ENCODE results near the gene FAM50B.

Gene FAM50B

DNA sequence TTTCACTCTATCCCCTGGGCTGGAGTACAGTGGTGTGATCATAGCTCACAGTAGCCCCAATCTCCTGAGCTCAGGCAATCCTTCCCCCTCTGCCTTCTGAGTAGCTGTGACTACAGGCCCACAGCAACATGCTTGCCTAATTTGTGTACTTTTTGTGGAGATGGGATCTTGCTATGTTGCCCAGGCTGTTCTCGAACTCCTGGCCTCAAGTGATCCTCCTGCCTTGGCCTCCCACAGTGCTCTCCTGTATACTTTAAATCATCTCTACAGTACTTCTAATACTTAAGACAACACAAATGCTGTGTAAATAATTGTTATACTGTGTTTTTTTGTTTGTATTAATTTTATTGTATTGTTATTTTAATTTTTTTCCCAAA, 39.7 kb upstream of the FAM50B start:
- Histone ChIP-seq H3K36me3 (ENCODE audit: control insufficient read depth, insufficient read depth, low read length) (no peaks in the 10 kb centered on the region), H3K4me1 (ENCODE audit: control insufficient read depth, insufficient read depth, low read length) (peaks cover 21% of the 10 kb centered on the region), H3K9ac (ENCODE audit: low read length) (no peak overlapping the region), H3K27me3 (ENCODE audit: control insufficient read depth, insufficient read depth, low read length) (no peaks in the 10 kb centered on the region), H3K9me3 (ENCODE audit: control insufficient read depth, low read length) (no peaks in the 10 kb centered on the region), H3K4me3 (ENCODE audit: low read length) (no peak overlapping the region)

DNA sequence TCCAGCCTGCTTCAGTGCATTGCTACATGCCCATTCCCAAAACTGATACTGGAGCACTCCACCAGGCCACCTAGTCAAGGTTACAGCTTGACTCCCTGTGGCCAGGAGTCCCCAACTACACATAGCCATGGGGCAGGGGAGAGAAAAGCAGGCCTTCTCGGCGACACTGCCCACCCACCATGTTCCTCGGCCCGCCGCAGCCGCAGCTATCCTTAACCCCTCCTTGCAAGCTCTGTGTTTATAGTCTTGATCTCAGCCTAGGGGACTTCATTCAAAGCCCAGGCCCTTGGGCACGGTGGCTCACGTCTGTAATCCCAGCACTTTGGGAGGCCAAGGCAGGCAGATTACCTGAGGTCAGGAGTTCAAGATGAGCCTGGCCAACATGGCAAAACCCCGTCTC, 39.2 kb upstream of the FAM50B start:
- no peaks in the 10 kb centered on the region for H3K36me3 ChIP-seq (ENCODE audit: control insufficient read depth, insufficient read depth, low read length)
- H3K9me3 ChIP-seq (ENCODE audit: control insufficient read depth, low read length), result no peaks in the 10 kb centered on the region
- no peak overlapping the region for H3K4me3 ChIP-seq (ENCODE audit: low read length)
- no peak overlapping the region for H3K9ac ChIP-seq (ENCODE audit: low read length)
- no peaks in the 10 kb centered on the region for H3K27me3 ChIP-seq (ENCODE audit: control insufficient read depth, insufficient read depth, low read length)
- H3K4me1 ChIP-seq (ENCODE audit: control insufficient read depth, insufficient read depth, low read length), result peaks cover 21% of the 10 kb centered on the region

DNA sequence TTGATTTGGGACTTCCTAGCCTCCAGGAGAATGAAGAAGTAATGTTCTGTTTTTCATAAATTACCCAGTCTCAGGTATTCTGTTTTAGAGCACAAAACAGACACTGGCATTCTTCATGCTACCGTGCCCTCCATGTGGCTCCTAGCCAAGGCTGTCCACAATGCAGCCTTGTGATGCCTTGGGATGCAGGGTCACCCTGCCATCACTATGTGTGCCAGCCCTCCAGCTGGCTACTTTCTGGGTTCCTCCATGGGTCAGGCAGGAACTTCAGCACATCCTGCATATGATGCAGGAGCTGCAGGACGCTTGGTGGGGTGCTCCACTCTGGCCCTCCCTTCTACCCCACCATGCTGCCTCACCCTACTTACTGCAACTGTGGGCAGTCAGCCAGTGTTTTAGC, 38.0 kb upstream of the FAM50B start:
- no peaks in the 10 kb centered on the region for H3K9me3 ChIP-seq (ENCODE audit: control insufficient read depth, low read length)
- H3K27me3 ChIP-seq (ENCODE audit: control insufficient read depth, insufficient read depth, low read length), result no peaks in the 10 kb centered on the region
- H3K36me3 ChIP-seq (ENCODE audit: control insufficient read depth, insufficient read depth, low read length), result no peaks in the 10 kb centered on the region
- no peak overlapping the region for H3K4me3 ChIP-seq (ENCODE audit: low read length)
- no peak overlapping the region for H3K9ac ChIP-seq (ENCODE audit: low read length)
- peaks cover 19% of the 10 kb centered on the region for H3K4me1 ChIP-seq (ENCODE audit: control insufficient read depth, insufficient read depth, low read length)

DNA sequence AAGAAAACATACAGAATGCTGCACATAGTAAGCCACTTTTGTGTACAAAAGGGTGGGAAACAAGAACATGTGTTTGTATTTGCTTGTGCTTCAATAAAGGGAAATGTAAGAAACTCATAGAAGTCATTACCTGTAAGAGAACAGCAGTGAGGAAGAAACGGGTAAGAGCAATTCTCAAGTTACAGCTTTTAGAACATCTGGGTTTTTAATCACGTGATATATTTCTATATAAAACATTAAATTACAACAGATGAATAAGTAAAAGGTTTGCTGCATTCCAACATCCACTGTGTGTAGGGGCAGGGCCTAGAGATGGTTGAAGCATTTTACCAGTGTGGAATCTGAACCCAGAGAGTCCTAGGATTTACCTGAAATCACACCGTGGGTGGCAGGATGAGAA, 36.6 kb upstream of the FAM50B start:
- H3K4me1 ChIP-seq (ENCODE audit: control insufficient read depth, insufficient read depth, low read length), result peaks cover 18% of the 10 kb centered on the region
- H3K9me3 ChIP-seq (ENCODE audit: control insufficient read depth, low read length), result no peaks in the 10 kb centered on the region
- H3K36me3 ChIP-seq (ENCODE audit: control insufficient read depth, insufficient read depth, low read length), result no peaks in the 10 kb centered on the region
- H3K4me3 ChIP-seq (ENCODE audit: low read length), result no peak overlapping the region
- no peak overlapping the region for H3K9ac ChIP-seq (ENCODE audit: low read length)
- H3K27me3 ChIP-seq (ENCODE audit: control insufficient read depth, insufficient read depth, low read length), result no peaks in the 10 kb centered on the region

DNA sequence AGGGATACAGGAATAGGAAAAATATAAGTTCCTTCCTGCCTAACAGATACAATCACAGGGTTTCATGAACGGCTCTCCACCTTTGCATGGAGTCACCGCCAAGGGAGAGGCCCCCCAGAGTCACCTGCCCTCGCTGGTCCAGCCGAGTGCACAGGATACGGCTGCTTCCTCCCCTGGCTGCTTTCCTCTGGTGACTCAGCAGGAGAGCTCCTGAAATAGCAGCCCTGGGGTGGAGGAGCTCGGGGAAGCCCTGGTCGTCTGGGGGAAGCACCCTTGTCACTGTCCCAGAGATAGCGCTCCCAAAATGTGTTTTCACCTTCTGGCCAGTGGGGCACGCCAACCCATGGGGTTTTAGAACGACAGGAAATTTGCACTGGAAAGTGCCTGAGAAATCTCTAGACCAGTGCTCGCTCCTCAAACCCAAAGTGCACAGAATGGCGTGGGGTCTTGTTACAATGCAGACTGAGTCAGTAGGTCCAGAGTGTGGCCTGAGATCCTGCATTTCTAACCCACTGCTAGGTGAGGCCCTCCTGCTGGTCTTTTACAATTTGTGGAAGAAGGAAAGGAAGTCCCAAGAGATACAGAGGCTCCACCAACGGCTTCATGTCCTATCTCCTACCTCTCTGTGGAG, 35.9 kb upstream of the FAM50B start:
- Histone ChIP-seq H3K4me1 (ENCODE audit: control insufficient read depth, insufficient read depth, low read length) (peaks cover 18% of the 10 kb centered on the region), H3K27me3 (ENCODE audit: control insufficient read depth, insufficient read depth, low read length) (no peaks in the 10 kb centered on the region), H3K9ac (ENCODE audit: low read length) (no peak overlapping the region), H3K4me3 (ENCODE audit: low read length) (no peak overlapping the region), H3K9me3 (ENCODE audit: control insufficient read depth, low read length) (no peaks in the 10 kb centered on the region), H3K36me3 (ENCODE audit: control insufficient read depth, insufficient read depth, low read length) (no peaks in the 10 kb centered on the region)

DNA sequence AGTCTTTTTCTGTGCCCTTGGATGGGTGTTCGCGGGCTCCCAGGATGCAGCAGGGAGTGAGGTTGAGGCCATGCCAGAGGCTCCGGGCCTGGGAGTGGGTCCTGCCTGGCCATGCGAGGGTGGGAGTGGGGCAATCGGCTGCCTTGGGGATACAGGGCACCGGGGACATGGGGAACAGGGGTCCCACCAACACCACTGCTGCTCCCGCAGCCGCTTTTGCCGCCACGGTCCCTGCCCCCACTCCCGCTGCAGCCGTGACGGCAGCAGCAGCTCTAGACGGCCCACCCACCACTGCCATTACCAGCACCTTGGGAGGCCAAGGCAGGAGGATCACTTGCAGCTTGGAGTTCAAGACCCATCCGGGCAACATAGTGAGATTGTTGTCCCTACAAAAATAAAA, 35.3 kb upstream of the FAM50B start:
- Histone ChIP-seq H3K36me3 (ENCODE audit: control insufficient read depth, insufficient read depth, low read length) (no peaks in the 10 kb centered on the region), H3K9me3 (ENCODE audit: control insufficient read depth, low read length) (no peaks in the 10 kb centered on the region), H3K27me3 (ENCODE audit: control insufficient read depth, insufficient read depth, low read length) (no peaks in the 10 kb centered on the region), H3K4me1 (ENCODE audit: control insufficient read depth, insufficient read depth, low read length) (peaks cover 12% of the 10 kb centered on the region), H3K9ac (ENCODE audit: low read length) (no peak overlapping the region), H3K4me3 (ENCODE audit: low read length) (no peak overlapping the region)

DNA sequence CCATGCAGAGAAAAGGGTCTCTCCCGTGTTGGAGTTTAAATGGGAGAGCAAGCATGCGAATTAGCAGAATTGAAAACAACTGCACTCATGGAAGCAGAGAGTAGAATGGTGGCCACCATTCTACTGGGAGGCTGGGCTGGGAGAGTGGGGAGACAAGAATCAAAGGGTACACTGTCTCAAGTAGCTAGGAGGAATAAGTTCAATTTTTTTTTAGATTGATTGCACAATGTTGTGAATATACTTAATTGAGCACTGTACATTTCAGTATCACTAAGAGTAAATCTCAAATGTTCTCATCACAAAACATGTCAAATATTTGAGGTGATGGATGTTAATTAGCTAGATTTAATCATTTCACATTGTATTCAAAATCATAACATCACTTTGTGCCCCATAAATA, 34.6 kb upstream of the FAM50B start:
- Histone ChIP-seq H3K9me3 (ENCODE audit: control insufficient read depth, low read length) (no peaks in the 10 kb centered on the region), H3K27me3 (ENCODE audit: control insufficient read depth, insufficient read depth, low read length) (no peaks in the 10 kb centered on the region), H3K36me3 (ENCODE audit: control insufficient read depth, insufficient read depth, low read length) (no peaks in the 10 kb centered on the region), H3K9ac (ENCODE audit: low read length) (no peak overlapping the region), H3K4me3 (ENCODE audit: low read length) (no peak overlapping the region), H3K4me1 (ENCODE audit: control insufficient read depth, insufficient read depth, low read length) (peaks cover 9% of the 10 kb centered on the region)

DNA sequence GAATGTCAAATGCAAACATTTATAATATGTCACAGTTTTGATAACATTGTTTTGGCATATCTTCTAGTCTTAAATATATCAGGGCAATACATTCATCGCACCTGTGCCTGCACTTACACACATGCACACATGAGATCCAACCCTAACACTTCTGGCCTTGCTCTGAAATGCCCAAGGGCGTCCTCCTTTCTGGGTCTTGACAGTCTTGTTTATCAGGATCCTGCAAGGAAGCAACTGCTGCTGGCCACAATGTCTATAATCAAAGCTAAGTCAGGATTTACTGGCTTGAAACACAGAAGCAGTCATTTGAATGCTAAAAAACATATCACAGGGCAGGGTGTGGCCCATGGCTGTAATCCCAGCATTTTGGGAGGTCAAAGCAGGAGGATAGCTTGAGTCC, 32.9 kb upstream of the FAM50B start:
- Histone ChIP-seq H3K9me3 (ENCODE audit: control insufficient read depth, low read length) (no peaks in the 10 kb centered on the region), H3K36me3 (ENCODE audit: control insufficient read depth, insufficient read depth, low read length) (no peaks in the 10 kb centered on the region), H3K27me3 (ENCODE audit: control insufficient read depth, insufficient read depth, low read length) (no peaks in the 10 kb centered on the region), H3K4me3 (ENCODE audit: low read length) (no peak overlapping the region), H3K4me1 (ENCODE audit: control insufficient read depth, insufficient read depth, low read length) (peaks cover 9% of the 10 kb centered on the region), H3K9ac (ENCODE audit: low read length) (no peak overlapping the region)

DNA sequence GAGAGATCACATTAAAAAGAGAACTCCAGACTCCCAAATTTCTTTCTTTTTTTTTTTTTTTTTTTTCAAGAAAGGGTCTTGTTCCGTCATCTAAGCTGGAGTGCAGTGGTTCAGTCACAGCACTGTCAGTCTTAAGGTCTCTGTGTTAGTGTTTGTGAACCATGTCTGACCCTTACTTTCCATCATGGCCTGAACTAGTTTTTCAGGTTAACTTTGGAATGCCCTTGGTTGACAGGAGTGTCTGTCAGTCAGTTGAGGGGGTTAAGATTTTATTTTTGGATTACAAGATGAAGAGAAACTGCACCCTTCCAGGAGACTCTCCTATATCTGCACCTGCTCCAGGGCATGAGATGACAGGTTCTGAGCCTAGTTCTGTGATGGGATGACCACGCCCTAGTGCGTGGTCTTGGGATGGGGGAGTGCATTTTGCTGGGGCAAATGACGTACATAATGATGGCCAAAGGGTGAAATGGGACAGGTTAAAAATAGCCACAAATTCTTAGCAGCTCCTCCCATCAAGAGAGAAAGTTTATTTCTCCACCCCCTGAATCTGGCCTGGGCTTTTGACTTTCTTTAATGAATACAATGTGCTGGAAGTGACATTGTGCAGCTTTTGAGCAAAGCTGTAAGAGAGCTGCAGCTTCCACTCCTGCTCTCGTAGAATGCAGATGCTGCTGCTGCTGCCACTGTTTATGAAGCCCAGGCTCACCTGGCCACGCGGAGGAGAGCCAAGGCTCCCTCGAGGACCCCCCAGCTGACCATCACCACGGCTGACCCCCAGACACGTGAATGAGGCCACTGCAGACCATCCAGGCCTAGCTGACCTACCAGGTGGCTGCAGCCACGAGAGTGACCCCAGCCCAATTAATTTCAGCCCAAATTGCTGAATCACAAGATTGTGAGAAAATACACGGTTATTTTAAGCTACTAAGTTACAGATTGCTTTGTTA, 29.7 kb upstream of the FAM50B start:
- Histone ChIP-seq H3K27me3 (ENCODE audit: control insufficient read depth, insufficient read depth, low read length) (no peaks in the 10 kb centered on the region), H3K4me3 (ENCODE audit: low read length) (no peak overlapping the region), H3K36me3 (ENCODE audit: control insufficient read depth, insufficient read depth, low read length) (no peaks in the 10 kb centered on the region), H3K9ac (ENCODE audit: low read length) (no peak overlapping the region), H3K4me1 (ENCODE audit: control insufficient read depth, insufficient read depth, low read length) (peaks cover 25% of the 10 kb centered on the region), H3K9me3 (ENCODE audit: control insufficient read depth, low read length) (no peaks in the 10 kb centered on the region)

DNA sequence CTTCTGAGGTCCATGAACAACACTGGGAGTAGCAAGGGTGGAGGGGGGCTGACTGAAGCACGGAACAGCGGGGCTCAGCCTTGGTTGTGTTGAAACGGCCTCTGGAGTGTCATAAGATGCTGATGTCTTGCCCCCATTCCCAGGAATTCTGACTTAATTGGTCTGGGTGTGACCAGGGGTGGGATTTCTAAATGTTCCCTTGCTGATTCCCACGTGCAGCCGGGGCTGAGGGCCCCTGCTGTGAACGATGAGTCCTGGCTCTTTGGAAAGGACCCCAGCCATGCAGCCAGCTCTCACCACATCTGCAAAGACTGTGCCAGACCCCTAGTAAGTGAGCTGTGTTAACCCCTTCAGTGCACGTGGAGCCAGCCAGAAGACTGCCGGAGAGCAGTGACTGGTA, 28.6 kb upstream of the FAM50B start:
- no peaks in the 10 kb centered on the region for H3K27me3 ChIP-seq (ENCODE audit: control insufficient read depth, insufficient read depth, low read length)
- H3K9me3 ChIP-seq (ENCODE audit: control insufficient read depth, low read length), result no peaks in the 10 kb centered on the region
- no peak overlapping the region for H3K9ac ChIP-seq (ENCODE audit: low read length)
- peaks cover 36% of the 10 kb centered on the region for H3K4me1 ChIP-seq (ENCODE audit: control insufficient read depth, insufficient read depth, low read length)
- no peaks in the 10 kb centered on the region for H3K36me3 ChIP-seq (ENCODE audit: control insufficient read depth, insufficient read depth, low read length)
- no peak overlapping the region for H3K4me3 ChIP-seq (ENCODE audit: low read length)

DNA sequence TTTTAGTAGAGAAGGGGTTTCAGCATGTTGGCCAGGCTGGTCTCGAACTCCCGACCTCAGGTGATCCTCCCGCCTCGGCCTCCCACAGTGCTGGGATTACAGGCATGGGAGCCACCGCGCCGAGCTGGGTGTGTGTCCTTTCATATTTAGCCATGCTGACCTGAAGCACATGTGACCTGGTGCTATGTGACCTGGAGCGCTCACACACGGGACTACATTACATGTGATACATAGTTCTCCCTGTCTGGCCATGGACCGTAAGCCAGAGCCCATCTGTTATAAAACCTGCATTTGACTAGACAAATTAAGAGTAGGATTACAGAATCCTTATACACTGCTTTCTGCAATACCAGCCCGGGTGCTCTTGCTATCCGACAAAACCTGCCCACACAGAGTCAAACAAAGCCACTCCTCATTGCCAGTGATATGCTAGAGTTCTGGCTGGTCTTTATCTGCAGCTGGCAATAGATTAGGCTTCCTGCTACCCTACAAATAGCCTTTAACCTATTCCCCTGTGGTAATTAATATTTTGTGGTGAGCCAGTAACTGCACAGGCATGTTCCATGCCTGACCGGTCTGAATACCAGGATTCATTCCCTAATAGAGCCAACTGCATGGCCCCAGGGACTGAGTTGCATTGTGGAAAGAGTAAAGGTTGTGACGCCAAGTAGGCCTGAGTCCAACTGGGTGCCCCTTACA, 26.3 kb upstream of the FAM50B start:
- no peaks in the 10 kb centered on the region for H3K36me3 ChIP-seq (ENCODE audit: control insufficient read depth, insufficient read depth, low read length)
- peaks cover 43% of the 10 kb centered on the region for H3K4me1 ChIP-seq (ENCODE audit: control insufficient read depth, insufficient read depth, low read length)
- H3K27me3 ChIP-seq (ENCODE audit: control insufficient read depth, insufficient read depth, low read length), result no peaks in the 10 kb centered on the region
- H3K4me3 ChIP-seq (ENCODE audit: low read length), result no peak overlapping the region
- no peaks in the 10 kb centered on the region for H3K9me3 ChIP-seq (ENCODE audit: control insufficient read depth, low read length)
- H3K9ac ChIP-seq (ENCODE audit: low read length), result no peak overlapping the region

DNA sequence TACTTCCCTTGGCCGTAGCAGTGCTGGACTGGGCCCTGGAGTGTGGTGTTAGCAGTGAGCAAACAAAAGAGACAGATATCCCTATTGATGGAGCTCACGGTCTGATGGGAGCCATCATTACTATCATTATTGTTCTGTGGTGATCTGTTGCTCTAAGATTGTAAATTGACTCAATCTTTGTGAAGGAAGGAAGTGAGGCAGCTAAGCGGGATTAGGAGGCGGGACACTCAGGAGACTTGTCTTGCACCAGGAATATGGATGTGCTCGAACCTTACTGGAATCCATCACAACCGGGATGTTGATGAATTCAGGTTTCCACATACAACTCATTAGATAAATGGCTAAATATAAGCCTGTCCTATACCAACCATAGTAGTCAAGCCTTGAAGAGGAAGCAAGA, 25.5 kb upstream of the FAM50B start:
- H3K9me3 ChIP-seq (ENCODE audit: control insufficient read depth, low read length), result no peaks in the 10 kb centered on the region
- H3K36me3 ChIP-seq (ENCODE audit: control insufficient read depth, insufficient read depth, low read length), result no peaks in the 10 kb centered on the region
- H3K4me1 ChIP-seq (ENCODE audit: control insufficient read depth, insufficient read depth, low read length), result peaks cover 43% of the 10 kb centered on the region
- H3K27me3 ChIP-seq (ENCODE audit: control insufficient read depth, insufficient read depth, low read length), result no peaks in the 10 kb centered on the region
- H3K4me3 ChIP-seq (ENCODE audit: low read length), result no peak overlapping the region
- H3K9ac ChIP-seq (ENCODE audit: low read length), result no peak overlapping the region
